Body of pancreas (tissue), 4 donors: ENCODE data around the gene PLXDC2. TPM values are rescaled to one million over a fixed set of nuclear protein-coding genes. Genes with fewer than 3 reads are reported as not detected.

Experiments
- ATAC-seq: fragments of 150-250 bp; one replicate; pipeline ENCODE4 v1.9.1; 2016
- DNase-seq, 4 donors: peaks; one replicate each; pipeline ENCODE4 v3.0.0-alpha.2; 2019
- H3K27ac ChIP-seq, 4 donors: fragments of 200-600 bp; sonication (generic); 1 replicate in 3 of 4; 2 replicates in 1 of 4; pipeline versions ENCODE4 v1.5.1 to v1.6.1; 2016 to 2019; ENCODE audit warnings: mild to moderate bottlenecking in 1 of 4, mixed read lengths in 1 of 4, moderate library complexity in 1 of 4
- H3K27me3 ChIP-seq, 2 donors: fragments of 200-600 bp; sonication (generic); one replicate each; pipeline ENCODE4 v1.6.0; 2016; ENCODE audit warnings: mild to moderate bottlenecking in 1 of 2
- H3K36me3 ChIP-seq, 2 donors: fragments of 200-600 bp; sonication (generic); replicated peaks in 1 of 2; 2 replicates each; pipeline ENCODE4 v1.5.1; 2016; ENCODE audit warnings: low read depth in 2 of 2; ENCODE audit not compliant: insufficient read depth in 1 of 2
- H3K4me1 ChIP-seq: fragments of 200-600 bp; sonication (generic); one replicate; pipeline ENCODE4 v1.6.0; 2016
- H3K4me3 ChIP-seq, 2 donors: fragments of 200-600 bp; sonication (generic); 1 replicate in 1 of 2; 2 replicates in 1 of 2; pipeline ENCODE4 v1.5.1; 2016 to 2019
- H3K9me3 ChIP-seq, 3 donors: fragments of 200-600 bp; sonication (generic); 1 replicate in 2 of 3; 2 replicates in 1 of 3; pipeline ENCODE4 v1.5.1; 2016
- CTCF ChIP-seq, 7 experiments: fragments of 450-650 bp in 4 of 7; fragments of 200-600 bp in 3 of 7; sonication (generic) in 3 of 7; IDR thresholded peaks; one replicate each; pipeline ENCODE4 v1.5.1; 2016 to 2019; ENCODE audit warnings: antibody characterized with exemption in 7 of 7
- POLR2A ChIP-seq, 3 donors: fragments of 450-650 bp; IDR thresholded peaks; one replicate each; pipeline ENCODE4 v1.6.1; 2016; ENCODE audit warnings: antibody characterized with exemption in 3 of 3, mild to moderate bottlenecking in 2 of 3
- WGBS, 2 donors: methylation state at CpG; one replicate each; pipeline ENCODE4 v1.1.5; 2017; 5-methylcytosine and 5-hydroxymethylcytosine counted together
- intact Hi-C: fragments of 100-400 bp; cut with DNase I; formaldehyde crosslinking; loops from one replicate; pipeline ENCODE4 v1.15.1; 2023
- total RNA-seq, 2 donors: library from RNA; depleted of rRNA; stranded (reverse); fragments of >200 nt; gene quantifications; one replicate each; pipeline ENCODE4 v1.1.0, GENCODE V29; 2016

The PLXDC2 gene
- total RNA-seq, 2 donors from 2014 or later = 8.2 to 13.5 TPM

GRCh38 chr10:20234579-20234978, 418.3 kb downstream of the PLXDC2 start:
- no peaks in the 10 kb centered on the region for H3K4me1 ChIP-seq
- WGBS, 2 donors = 78 to 80% methylated on average over 5 of the region's 5 CpGs
- H3K27me3 ChIP-seq = no peaks in the 10 kb centered on the region
- intact Hi-C loops = no loop called here
- no peaks in the 10 kb centered on the region for H3K9me3 ChIP-seq
- H3K4me3 ChIP-seq = no peak overlapping the region
- H3K27ac ChIP-seq = no peak overlapping the region
- TF ChIP-seq CTCF (IDR thresholded peaks at IDR 0.05) = no peak
- TF ChIP-seq POLR2A (IDR thresholded peaks at IDR 0.05) = no peak
- DNase-seq = no peak
- no peak for ATAC-seq
- no peaks in the 10 kb centered on the region for H3K36me3 ChIP-seq

GRCh38 chr10:20237091-20237570, 420.9 kb downstream of the PLXDC2 start:
- no peaks in the 10 kb centered on the region for H3K27me3 ChIP-seq
- no peaks in the 10 kb centered on the region for H3K36me3 ChIP-seq
- no peaks in the 10 kb centered on the region for H3K4me1 ChIP-seq
- WGBS, 2 donors = 79 to 89% methylated on average over 2 of the region's 2 CpGs
- DNase-seq (no peak), ATAC-seq (no peak)
- intact Hi-C loops = no loop called here
- no peak overlapping the region for H3K27ac ChIP-seq
- H3K4me3 ChIP-seq = no peak overlapping the region
- TF ChIP-seq CTCF (IDR thresholded peaks at IDR 0.05) = no peak
- TF ChIP-seq POLR2A (IDR thresholded peaks at IDR 0.05) = no peak
- H3K9me3 ChIP-seq = no peaks in the 10 kb centered on the region

GRCh38 chr10:20237586-20237985, 421.4 kb downstream of the PLXDC2 start:
- H3K4me3 ChIP-seq = no peak overlapping the region
- no peaks in the 10 kb centered on the region for H3K9me3 ChIP-seq
- no peaks in the 10 kb centered on the region for H3K36me3 ChIP-seq
- H3K27ac ChIP-seq = no peak overlapping the region
- TF ChIP-seq POLR2A (IDR thresholded peaks at IDR 0.05) (no peak), CTCF (IDR thresholded peaks at IDR 0.05) (no peak)
- H3K4me1 ChIP-seq = no peaks in the 10 kb centered on the region
- H3K27me3 ChIP-seq = no peaks in the 10 kb centered on the region
- DNase-seq (no peak), ATAC-seq (no peak)
- intact Hi-C loops = no loop called here

- Histone ChIP-seq H3K36me3 (no peaks in the 10 kb centered on the region), H3K9me3 (no peaks in the 10 kb centered on the region), H3K4me1 (no peaks in the 10 kb centered on the region), H3K27ac (no peak overlapping the region), H3K4me3 (no peak overlapping the region), H3K27me3 (no peaks in the 10 kb centered on the region)
- no peak for TF ChIP-seq POLR2A (IDR thresholded peaks at IDR 0.05)
- no peak for TF ChIP-seq CTCF (IDR thresholded peaks at IDR 0.05)
- ATAC-seq (no peak), DNase-seq (no peak)
- WGBS, 2 donors = 48 to 50% methylated on average over 1 of the region's 1 CpG
- intact Hi-C loops = no loop called here
Measured at GRCh38 chr10:20240643-20241042, 424.4 kb downstream of the PLXDC2 start.

GRCh38 chr10:20247454-20247853, 431.2 kb downstream of the PLXDC2 start:
- Histone ChIP-seq H3K4me1 (no peaks in the 10 kb centered on the region), H3K27ac (no peak overlapping the region), H3K4me3 (no peak overlapping the region), H3K36me3 (no peaks in the 10 kb centered on the region), H3K9me3 (no peaks in the 10 kb centered on the region), H3K27me3 (no peaks in the 10 kb centered on the region)
- no peak for ATAC-seq
- no peak for TF ChIP-seq CTCF (IDR thresholded peaks at IDR 0.05)
- TF ChIP-seq POLR2A (IDR thresholded peaks at IDR 0.05) = no peak
- intact Hi-C loops = no loop called here
- WGBS, 2 donors = 58 to 63% methylated on average over 3 of the region's 3 CpGs
- DNase-seq = no peak
